ENCODE results near the gene NSUN7. TPM values are rescaled to one million over a fixed set of nuclear protein-coding genes. Genes with fewer than 3 reads are reported as not detected.
"Not testable (repeated sequence)": the region's sequence is repeated elsewhere in the genome, so short reads cannot be mapped to it uniquely, and the experiment has no call there.

NSUN7 gene
- total RNA-seq, 1 donor from 2014 or later: 9.9 TPM

DNA sequence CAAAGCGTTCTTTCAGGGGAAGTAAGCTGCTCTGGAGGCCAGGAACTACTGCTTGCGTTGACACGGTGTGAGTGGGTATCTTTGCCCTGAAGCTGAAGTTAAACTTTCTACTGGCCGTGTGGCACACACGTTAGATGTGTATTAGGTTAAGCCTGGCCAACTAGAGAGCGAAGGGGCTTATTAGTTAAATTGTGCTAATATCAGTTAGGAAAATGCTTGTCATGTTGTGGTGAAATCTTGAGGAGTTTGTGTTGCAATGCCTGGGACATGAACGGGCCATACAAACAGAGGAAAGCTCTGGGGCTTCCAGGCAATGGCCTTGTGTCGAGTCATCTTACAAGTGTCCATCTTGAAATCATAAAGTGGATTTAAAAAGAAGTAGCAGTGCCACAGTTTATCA, 62.6 kb downstream of the NSUN7 start:
- no peak for DNase-seq (ENCODE audit: low read depth)
- TF ChIP-seq, protein P1, sequence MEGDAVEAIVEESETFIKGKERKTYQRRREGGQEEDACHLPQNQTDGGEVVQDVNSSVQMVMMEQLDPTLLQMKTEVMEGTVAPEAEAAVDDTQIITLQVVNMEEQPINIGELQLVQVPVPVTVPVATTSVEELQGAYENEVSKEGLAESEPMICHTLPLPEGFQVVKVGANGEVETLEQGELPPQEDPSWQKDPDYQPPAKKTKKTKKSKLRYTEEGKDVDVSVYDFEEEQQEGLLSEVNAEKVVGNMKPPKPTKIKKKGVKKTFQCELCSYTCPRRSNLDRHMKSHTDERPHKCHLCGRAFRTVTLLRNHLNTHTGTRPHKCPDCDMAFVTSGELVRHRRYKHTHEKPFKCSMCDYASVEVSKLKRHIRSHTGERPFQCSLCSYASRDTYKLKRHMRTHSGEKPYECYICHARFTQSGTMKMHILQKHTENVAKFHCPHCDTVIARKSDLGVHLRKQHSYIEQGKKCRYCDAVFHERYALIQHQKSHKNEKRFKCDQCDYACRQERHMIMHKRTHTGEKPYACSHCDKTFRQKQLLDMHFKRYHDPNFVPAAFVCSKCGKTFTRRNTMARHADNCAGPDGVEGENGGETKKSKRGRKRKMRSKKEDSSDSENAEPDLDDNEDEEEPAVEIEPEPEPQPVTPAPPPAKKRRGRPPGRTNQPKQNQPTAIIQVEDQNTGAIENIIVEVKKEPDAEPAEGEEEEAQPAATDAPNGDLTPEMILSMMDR (IDR thresholded peaks at IDR 0.05; ENCODE audit: insufficient read depth, low read length, poor library complexity, severe bottlenecking): no peak

DNA sequence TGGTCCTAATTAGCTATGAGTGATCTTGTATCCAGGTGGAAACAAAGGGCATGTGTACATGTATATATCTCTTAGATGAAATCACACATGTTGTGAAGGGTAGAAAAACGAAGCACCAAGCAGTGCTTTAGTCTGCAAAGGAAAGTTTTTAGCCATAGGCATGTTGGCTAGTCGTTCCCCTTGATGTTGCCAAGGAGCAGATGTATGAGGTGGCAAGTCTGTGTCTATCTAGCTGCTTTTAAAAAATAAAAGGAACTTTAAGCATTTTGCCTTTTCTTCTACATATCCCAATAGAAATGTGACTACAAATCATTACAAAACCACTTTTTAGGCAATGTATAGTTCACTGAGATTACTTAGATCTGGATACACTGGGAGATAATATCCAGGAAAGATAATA, 63.1 kb downstream of the NSUN7 start:
- DNase-seq (ENCODE audit: low read depth): no peak

More for the DNA sequence above, 62.6 kb downstream of the NSUN7 start:
- Histone ChIP-seq H3K27me3 (ENCODE audit: control insufficient read depth, insufficient read depth, low read length) (no peaks in the 10 kb centered on the region), H3K36me3 (ENCODE audit: control insufficient read depth, insufficient read depth, low read length) (no peaks in the 10 kb centered on the region), H3K4me3 (ENCODE audit: low read depth, low read length) (no peak overlapping the region)

DNA sequence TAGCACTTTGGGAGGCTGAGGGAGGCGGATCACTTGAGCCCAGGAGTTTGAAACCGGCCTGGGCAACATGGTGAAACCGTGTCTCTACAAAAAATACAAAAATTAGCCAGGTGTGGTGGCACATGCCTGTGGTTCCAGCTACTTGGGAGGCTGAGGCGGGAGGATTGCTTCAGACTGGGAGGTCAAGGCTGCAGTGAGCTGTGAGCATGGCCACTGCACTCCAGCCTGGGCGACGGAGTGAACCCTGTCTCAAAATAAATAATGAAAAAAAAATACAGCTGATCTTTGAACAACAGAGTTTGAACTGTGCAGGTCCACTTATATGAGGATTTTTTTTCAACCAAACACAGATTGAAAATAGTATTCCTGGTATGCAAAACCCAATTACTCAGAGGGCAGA, 67.4 kb downstream of the NSUN7 start:
- not testable (repeated sequence) for H3K27me3 ChIP-seq (ENCODE audit: control insufficient read depth, insufficient read depth, low read length); DNase-seq (ENCODE audit: low read depth); H3K4me3 ChIP-seq (ENCODE audit: low read depth, low read length); H3K36me3 ChIP-seq (ENCODE audit: control insufficient read depth, insufficient read depth, low read length)

More for the DNA sequence above, 63.1 kb downstream of the NSUN7 start:
- Histone ChIP-seq H3K36me3 (ENCODE audit: control insufficient read depth, insufficient read depth, low read length) (no peaks in the 10 kb centered on the region), H3K4me3 (ENCODE audit: low read depth, low read length) (no peak overlapping the region), H3K27me3 (ENCODE audit: control insufficient read depth, insufficient read depth, low read length) (no peaks in the 10 kb centered on the region)
- TF ChIP-seq, protein P1 (IDR thresholded peaks at IDR 0.05; ENCODE audit: insufficient read depth, low read length, poor library complexity, severe bottlenecking): no peak

DNA sequence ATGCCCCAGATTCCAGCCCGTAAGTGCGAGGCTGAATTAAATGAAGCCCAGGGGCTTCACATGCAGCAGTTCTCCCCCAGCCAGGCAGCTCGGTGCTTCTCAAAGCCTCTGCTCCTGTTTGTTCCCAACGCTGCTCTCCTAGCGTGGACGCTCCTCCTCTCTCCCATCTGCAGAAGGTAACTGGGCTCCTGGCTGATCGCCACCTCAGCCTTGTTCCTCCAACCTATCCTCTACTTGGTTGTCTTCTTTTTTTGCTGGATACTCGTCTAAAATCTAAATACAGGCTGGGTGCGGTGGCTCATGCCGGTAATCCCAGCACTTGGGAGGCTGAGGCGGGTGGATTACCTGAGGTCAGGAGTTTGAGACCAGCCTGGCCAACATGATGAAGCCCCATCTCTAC, 70.3 kb downstream of the NSUN7 start:
- Histone ChIP-seq H3K27me3 (ENCODE audit: control insufficient read depth, insufficient read depth, low read length) (no peaks in the 10 kb centered on the region), H3K4me3 (ENCODE audit: low read depth, low read length) (no peak overlapping the region), H3K36me3 (ENCODE audit: control insufficient read depth, insufficient read depth, low read length) (peaks cover 3% of the 10 kb centered on the region)
- TF ChIP-seq, protein P1 (IDR thresholded peaks at IDR 0.05; ENCODE audit: insufficient read depth, low read length, poor library complexity, severe bottlenecking): no peak
- DNase-seq (ENCODE audit: low read depth): no peak

DNA sequence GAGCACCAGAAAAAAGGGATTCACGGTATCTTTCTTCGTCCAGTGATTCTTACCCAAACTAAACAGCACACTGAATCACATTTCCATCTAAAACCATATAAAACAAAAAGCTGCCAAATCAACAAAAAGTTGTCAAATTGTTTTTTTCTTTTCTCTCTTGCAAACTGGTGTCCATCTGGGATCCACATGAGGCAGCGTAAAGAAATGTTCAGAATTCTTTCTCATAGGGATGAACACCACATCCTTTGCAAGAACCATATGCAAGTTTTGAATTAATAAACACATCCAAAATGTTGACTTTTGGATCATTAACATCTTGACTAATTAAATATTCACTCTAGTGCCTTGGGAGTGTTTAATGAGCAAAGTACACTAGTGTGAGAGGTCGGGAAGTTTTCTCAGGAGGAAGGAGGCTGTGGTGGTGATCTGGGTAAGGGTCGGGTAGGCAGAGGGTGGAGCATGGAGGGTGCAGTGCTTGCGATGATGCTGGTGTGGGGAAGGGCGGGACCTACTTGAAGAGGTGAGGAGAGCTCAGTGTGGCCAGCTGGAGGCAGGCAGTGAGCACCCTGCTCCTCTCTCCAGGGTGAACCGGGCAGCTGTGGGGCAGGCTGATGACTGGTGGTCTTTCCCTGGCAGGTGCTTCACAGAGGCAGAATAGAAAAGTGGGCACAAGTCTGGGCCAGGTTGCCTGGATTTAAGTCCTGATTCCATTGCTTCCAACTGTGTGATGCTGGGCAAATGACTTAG, 72.8 kb downstream of the NSUN7 start:
- H3K27me3 ChIP-seq (ENCODE audit: control insufficient read depth, insufficient read depth, low read length): no peaks in the 10 kb centered on the region
- peaks cover 5% of the 10 kb centered on the region for H3K36me3 ChIP-seq (ENCODE audit: control insufficient read depth, insufficient read depth, low read length)
- DNase-seq (ENCODE audit: low read depth): no peak

DNA sequence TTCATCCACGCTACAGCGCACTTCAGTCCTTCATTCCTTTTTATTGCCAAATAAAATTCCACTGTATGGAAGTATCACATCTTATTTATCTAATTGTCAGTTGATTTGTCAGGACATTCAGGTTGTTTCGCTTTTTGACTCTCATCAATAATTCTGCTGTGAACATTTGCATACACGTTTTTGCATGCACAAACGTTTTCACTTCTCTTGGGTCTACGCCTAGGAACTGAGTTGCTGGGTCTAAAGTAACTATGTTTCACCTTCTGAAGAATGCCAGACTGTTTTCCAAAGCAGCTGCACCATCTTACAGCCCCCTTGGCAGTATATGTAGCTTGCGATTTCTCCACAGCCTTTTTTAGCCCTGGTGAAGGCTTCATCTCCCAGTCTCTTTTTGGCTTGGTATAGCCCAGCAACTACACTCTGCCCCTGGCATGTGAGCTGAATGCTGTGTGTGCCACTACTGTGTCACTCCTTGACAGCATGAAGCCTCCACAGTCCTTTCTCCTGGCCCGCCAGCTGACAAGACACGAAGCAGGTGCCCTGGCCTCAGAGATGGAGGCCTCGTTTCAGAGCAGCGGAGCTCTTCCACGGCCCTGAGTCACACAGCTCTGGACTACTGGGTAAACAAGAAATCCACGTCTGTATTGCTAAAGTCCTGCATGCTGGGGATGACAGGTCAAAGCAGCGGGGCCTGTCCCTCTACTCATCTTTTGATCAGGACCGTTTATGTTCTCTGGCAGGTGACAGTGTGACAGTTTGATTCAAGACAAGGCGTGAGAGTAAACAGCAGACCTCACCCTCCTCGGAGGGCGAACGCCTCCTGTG, 75.5 kb downstream of the NSUN7 start:
- H3K36me3 ChIP-seq (ENCODE audit: control insufficient read depth, insufficient read depth, low read length): peaks cover 3% of the 10 kb centered on the region
- H3K27me3 ChIP-seq (ENCODE audit: control insufficient read depth, insufficient read depth, low read length): no peaks in the 10 kb centered on the region
- no peak overlapping the region for H3K4me3 ChIP-seq (ENCODE audit: low read depth, low read length)
- TF ChIP-seq, protein P1 (IDR thresholded peaks at IDR 0.05; ENCODE audit: insufficient read depth, low read length, poor library complexity, severe bottlenecking): no peak
- no peak for DNase-seq (ENCODE audit: low read depth)

More for the DNA sequence above, 72.8 kb downstream of the NSUN7 start:
- no peak overlapping the region for H3K4me3 ChIP-seq (ENCODE audit: low read depth, low read length)
- TF ChIP-seq, protein P1 (IDR thresholded peaks at IDR 0.05; ENCODE audit: insufficient read depth, low read length, poor library complexity, severe bottlenecking): no peak
